ENCODE data around the gene MTARC2. TPM values are rescaled to one million over a fixed set of nuclear protein-coding genes. Genes with fewer than 3 reads are reported as not detected.

MTARC2 gene
- polyA plus RNA-seq, 1 donor from 2014 or later = not detected

GRCh38 chr1:220797044-220797443 is 48.9 kb downstream of the MTARC2 start:
- no peak overlapping the region for H3K4me2 ChIP-seq (ENCODE audit: low read length)

GRCh38 chr1:220797553-220797952 is 49.4 kb downstream of the MTARC2 start:
- H3K9me3 ChIP-seq (ENCODE audit: low read length) = no peaks in the 10 kb centered on the region
- H3K9ac ChIP-seq (ENCODE audit: low read length) = no peak overlapping the region
- H3K36me3 ChIP-seq (ENCODE audit: insufficient read depth, low read length) = no peaks in the 10 kb centered on the region
- H3K9me2 ChIP-seq (ENCODE audit: insufficient read depth, low read length) = no peaks in the 10 kb centered on the region
- no peak overlapping the region for H3K4me2 ChIP-seq (ENCODE audit: low read length)
- no peak overlapping the region for H3K4me3 ChIP-seq (ENCODE audit: low read length)
- TF ChIP-seq TAF1 (IDR thresholded peaks at IDR 0.05; ENCODE audit: low read depth) = no peak
- TF ChIP-seq SMC3 (conservative IDR thresholded peaks at IDR 0.05; ENCODE audit: poor library complexity) = no peak
- TF ChIP-seq EZH2 (IDR thresholded peaks at IDR 0.05; ENCODE audit: borderline replicate concordance, insufficient read depth, low read length, poor library complexity, severe bottlenecking) = no peak
- no peak for TF ChIP-seq MXI1 (conservative IDR thresholded peaks at IDR 0.05; ENCODE audit: poor library complexity, severe bottlenecking)
- no peak for TF ChIP-seq RAD21 (conservative IDR thresholded peaks at IDR 0.05)
- TF ChIP-seq CTCF (IDR thresholded peaks at IDR 0.05; ENCODE audit: poor library complexity, severe bottlenecking) = no peak
- TF ChIP-seq EP300 (conservative IDR thresholded peaks at IDR 0.05; ENCODE audit: poor library complexity, severe bottlenecking) = no peak
- no peak for TF ChIP-seq POLR2AphosphoS5 (IDR thresholded peaks at IDR 0.05)
- TF ChIP-seq REST (IDR thresholded peaks at IDR 0.05; ENCODE audit: borderline replicate concordance) = no peak
- H4K20me1 ChIP-seq (ENCODE audit: insufficient read depth) = no peaks in the 10 kb centered on the region
- no peak overlapping the region for H3K27ac ChIP-seq (ENCODE audit: low read length)
- no peaks in the 10 kb centered on the region for H3K79me2 ChIP-seq (replicated peaks; ENCODE audit: insufficient read depth, low read length)
- no peak overlapping the region for H2AFZ ChIP-seq (ENCODE audit: low read depth, low read length)
- no peaks in the 10 kb centered on the region for H3K27me3 ChIP-seq (ENCODE audit: insufficient read depth, low read depth, low read length)
- no peaks in the 10 kb centered on the region for H3F3A ChIP-seq (ENCODE audit: insufficient read depth, low read length, poor library complexity, severe bottlenecking)

More at GRCh38 chr1:220797044-220797443, 48.9 kb downstream of the MTARC2 start:
- no peaks in the 10 kb centered on the region for H3F3A ChIP-seq (ENCODE audit: insufficient read depth, low read length, poor library complexity, severe bottlenecking)
- H3K79me2 ChIP-seq (replicated peaks; ENCODE audit: insufficient read depth, low read length) = no peaks in the 10 kb centered on the region
- H3K4me3 ChIP-seq (ENCODE audit: low read length) = no peak overlapping the region
- H3K27ac ChIP-seq (ENCODE audit: low read length) = no peak overlapping the region
- H2AFZ ChIP-seq (ENCODE audit: low read depth, low read length) = no peak overlapping the region
- H3K9ac ChIP-seq (ENCODE audit: low read length) = no peak overlapping the region
- H3K9me2 ChIP-seq (ENCODE audit: insufficient read depth, low read length) = no peaks in the 10 kb centered on the region
- no peaks in the 10 kb centered on the region for H4K20me1 ChIP-seq (ENCODE audit: insufficient read depth)
- no peaks in the 10 kb centered on the region for H3K9me3 ChIP-seq (ENCODE audit: low read length)
- H3K36me3 ChIP-seq (ENCODE audit: insufficient read depth, low read length) = no peaks in the 10 kb centered on the region
- H3K27me3 ChIP-seq (ENCODE audit: insufficient read depth, low read depth, low read length) = no peaks in the 10 kb centered on the region
- TF ChIP-seq EZH2 (IDR thresholded peaks at IDR 0.05; ENCODE audit: borderline replicate concordance, insufficient read depth, low read length, poor library complexity, severe bottlenecking) (no peak), SMC3 (conservative IDR thresholded peaks at IDR 0.05; ENCODE audit: poor library complexity) (no peak), EP300 (conservative IDR thresholded peaks at IDR 0.05; ENCODE audit: poor library complexity, severe bottlenecking) (no peak), REST (IDR thresholded peaks at IDR 0.05; ENCODE audit: borderline replicate concordance) (no peak), POLR2AphosphoS5 (IDR thresholded peaks at IDR 0.05) (no peak), RAD21 (conservative IDR thresholded peaks at IDR 0.05) (no peak), MXI1 (conservative IDR thresholded peaks at IDR 0.05; ENCODE audit: poor library complexity, severe bottlenecking) (no peak)
